H9 (cell line): ENCODE data around the gene SIRT7. TPM values are rescaled to one million over a fixed set of nuclear protein-coding genes. Genes with fewer than 3 reads are reported as not detected.

ENCODE experiments used
- DNase-seq: peaks from one replicate; pipeline ENCODE4 v3.0.0-alpha.2; 2017
- H2AFZ ChIP-seq: one replicate; pipeline ENCODE4 v1.6.1; 2013; ENCODE audit warnings: mild to moderate bottlenecking, low read length, control low read depth, moderate library complexity
- H2AK5ac ChIP-seq: 2 replicates; pipeline ENCODE4 v1.6.1; 2013; ENCODE audit warnings: low read length, control low read depth, mixed read lengths; ENCODE audit not compliant: insufficient read length
- H2BK120ac ChIP-seq: one replicate; pipeline ENCODE4 v1.6.1; 2013; ENCODE audit warnings: low read depth, mild to moderate bottlenecking, low read length, control low read depth, inconsistent platforms; ENCODE audit not compliant: poor library complexity, severe bottlenecking
- H2BK12ac ChIP-seq: 2 replicates; pipeline ENCODE4 v1.6.1; 2013; ENCODE audit warnings: low read length, control low read depth, mixed read lengths, low read depth; ENCODE audit not compliant: insufficient read length
- H2BK15ac ChIP-seq: 2 replicates; pipeline ENCODE4 v1.6.1; 2013; ENCODE audit warnings: low read depth, low read length, control low read depth
- H2BK20ac ChIP-seq: one replicate; pipeline ENCODE4 v1.6.1; 2013; ENCODE audit warnings: low read depth, mild to moderate bottlenecking, low read length, control low read depth, inconsistent platforms; ENCODE audit not compliant: poor library complexity, severe bottlenecking
- H2BK5ac ChIP-seq: 2 replicates; pipeline ENCODE4 v1.6.1; 2013; ENCODE audit warnings: low read length, control low read depth, mixed read lengths; ENCODE audit not compliant: insufficient read length
- H3K14ac ChIP-seq: 2 replicates; pipeline ENCODE4 v1.6.1; 2013; ENCODE audit warnings: low read length, control low read depth; ENCODE audit not compliant: insufficient read depth
- H3K18ac ChIP-seq: 2 replicates; pipeline ENCODE4 v1.6.1; 2013; ENCODE audit warnings: low read depth, mild to moderate bottlenecking, mixed read lengths, low read length, control low read depth; ENCODE audit not compliant: insufficient read length
- H3K23ac ChIP-seq: 2 replicates; pipeline ENCODE4 v1.6.1; 2013; ENCODE audit warnings: low read length, control low read depth, mixed read lengths, low read depth; ENCODE audit not compliant: insufficient read length
- H3K23me2 ChIP-seq: 2 replicates; pipeline ENCODE4 v1.6.1; 2013; ENCODE audit warnings: low read depth, mild to moderate bottlenecking, mixed read lengths, low read length, control low read depth; ENCODE audit not compliant: insufficient read length, poor library complexity, severe bottlenecking
- H3K27ac ChIP-seq: 2 replicates; pipeline ENCODE4 v1.5.1; 2013; ENCODE audit warnings: low read length, control low read depth, mixed read lengths, low read depth; ENCODE audit not compliant: insufficient read length
- H3K27me3 ChIP-seq: 2 replicates; pipeline ENCODE4 v1.6.1; 2013; ENCODE audit warnings: low read length, control low read depth, inconsistent platforms; ENCODE audit not compliant: insufficient read depth
- H3K4ac ChIP-seq: 2 replicates; pipeline ENCODE4 v1.6.1; 2013; ENCODE audit warnings: low read depth, mild to moderate bottlenecking, control low read depth, inconsistent platforms, low read length, moderate library complexity
- H3K4me1 ChIP-seq: 2 replicates; pipeline ENCODE4 v1.6.1; 2013; ENCODE audit warnings: low read length, control low read depth, inconsistent platforms; ENCODE audit not compliant: insufficient read depth
- H3K4me2 ChIP-seq: 2 replicates; pipeline ENCODE4 v1.6.1; 2013; ENCODE audit warnings: low read length, control low read depth, mixed read lengths; ENCODE audit not compliant: insufficient read length, insufficient read depth
- H3K56ac ChIP-seq: 2 replicates; pipeline ENCODE4 v1.6.1; 2013; ENCODE audit warnings: low read depth, mild to moderate bottlenecking, mixed read lengths, low read length, control low read depth; ENCODE audit not compliant: insufficient read length
- H3K79me1 ChIP-seq: 2 replicates; pipeline ENCODE4 v1.6.1; 2013; ENCODE audit warnings: low read depth, mild to moderate bottlenecking, moderate library complexity, low read length, control low read depth, inconsistent platforms; ENCODE audit not compliant: insufficient read depth, poor library complexity, severe bottlenecking
- H3K79me2 ChIP-seq: 2 replicates; pipeline ENCODE4 v1.6.1; 2013; ENCODE audit warnings: low read length, control low read depth, inconsistent platforms; ENCODE audit not compliant: insufficient read depth
- H3K9ac ChIP-seq: 2 replicates; pipeline ENCODE4 v1.6.1; 2013; ENCODE audit warnings: low read length, control low read depth, mixed read lengths; ENCODE audit not compliant: insufficient read length; ENCODE audit errors: extremely low read depth
- H3K9me3 ChIP-seq: one replicate; pipeline ENCODE4 v1.6.1; 2013; ENCODE audit warnings: low read depth, low read length, inconsistent platforms; ENCODE audit not compliant: control insufficient read depth
- H3T11ph ChIP-seq: one replicate; pipeline ENCODE4 v1.6.1; 2013; ENCODE audit warnings: mild to moderate bottlenecking, low read length, control low read depth, inconsistent platforms
- H4K20me1 ChIP-seq: one replicate; pipeline ENCODE4 v1.6.1; 2013; ENCODE audit not compliant: control insufficient read depth, insufficient read length, insufficient read depth
- H4K5ac ChIP-seq: 2 replicates; pipeline ENCODE4 v1.6.1; 2013; ENCODE audit warnings: low read depth, mild to moderate bottlenecking, mixed read lengths, low read length, control low read depth; ENCODE audit not compliant: insufficient read length
- H4K8ac ChIP-seq: replicated peaks from 2 replicates; pipeline ENCODE4 v1.6.1; 2013; ENCODE audit warnings: low read length, control low read depth, mixed read lengths, low read depth; ENCODE audit not compliant: insufficient read length
- H4K91ac ChIP-seq: 2 replicates; pipeline ENCODE4 v1.6.1; 2013; ENCODE audit warnings: low read depth, mild to moderate bottlenecking, moderate library complexity, mixed read lengths, low read length, control low read depth; ENCODE audit not compliant: insufficient read length
- H3K27ac Mint-ChIP-seq, 3 experiments: 2 replicates in 2 of 3; 3 replicates in 1 of 3; pipeline ENCODE4 v1.8.0; 2020 to 2021; ENCODE audit warnings: mixed read lengths in 3 of 3, mild to moderate bottlenecking in 1 of 3, moderate library complexity in 1 of 3
- H3K27me3 Mint-ChIP-seq: 2 replicates; pipeline ENCODE4 v1.8.0; 2021; ENCODE audit warnings: low read depth, mild to moderate bottlenecking, moderate library complexity, mixed read lengths
- H3K36me3 Mint-ChIP-seq, 3 experiments: 2 replicates in 2 of 3; 3 replicates in 1 of 3; pipeline ENCODE4 v1.8.0; 2020 to 2021; ENCODE audit warnings: low read depth in 3 of 3, mixed read lengths in 3 of 3; ENCODE audit not compliant: insufficient read depth in 1 of 3
- H3K4me1 Mint-ChIP-seq, 2 experiments: 2 replicates each; pipeline ENCODE4 v1.8.0; 2020; ENCODE audit warnings: mixed read lengths in 2 of 2
- H3K4me3 Mint-ChIP-seq, 2 experiments: 2 replicates in 1 of 2; 3 replicates in 1 of 2; pipeline ENCODE4 v1.8.0; 2020 to 2021; ENCODE audit warnings: mild to moderate bottlenecking in 2 of 2, mixed read lengths in 2 of 2, moderate library complexity in 1 of 2
- H3K9me3 Mint-ChIP-seq, 2 experiments: 2 replicates in 1 of 2; 3 replicates in 1 of 2; pipeline ENCODE4 v1.8.0; 2020; ENCODE audit warnings: mild to moderate bottlenecking in 2 of 2, mixed read lengths in 2 of 2, moderate library complexity in 1 of 2
- WGBS: extraction: QIAGEN DNeasy Blood & Tissue Kit; methylation state at CpG from one replicate; pipeline ENCODE4 v1.1.7; 2013; ENCODE audit warnings: missing lambda C conversion rate, low lambda C conversion rate, mixed read lengths; ENCODE audit not compliant: insufficient read length; ENCODE audit errors: extremely low coverage; 5-methylcytosine and 5-hydroxymethylcytosine counted together
- total RNA-seq: library from RNA; stranded (reverse); gene quantifications from 2 replicates; pipeline ENCODE4 v1.2.1, GENCODE V29; 2021
- TF ChIP-seq, protein P1 (sequence below): fragments of 200-600 bp; sonication (generic); conservative IDR thresholded peaks from 3 replicates; pipeline ENCODE4 v1.8.0; 2021; ENCODE audit warnings: antibody characterized with exemption, mild to moderate bottlenecking

Gene SIRT7
- total RNA-seq, 1 experiment from 2014 or later = 29.7 TPM

DNA sequence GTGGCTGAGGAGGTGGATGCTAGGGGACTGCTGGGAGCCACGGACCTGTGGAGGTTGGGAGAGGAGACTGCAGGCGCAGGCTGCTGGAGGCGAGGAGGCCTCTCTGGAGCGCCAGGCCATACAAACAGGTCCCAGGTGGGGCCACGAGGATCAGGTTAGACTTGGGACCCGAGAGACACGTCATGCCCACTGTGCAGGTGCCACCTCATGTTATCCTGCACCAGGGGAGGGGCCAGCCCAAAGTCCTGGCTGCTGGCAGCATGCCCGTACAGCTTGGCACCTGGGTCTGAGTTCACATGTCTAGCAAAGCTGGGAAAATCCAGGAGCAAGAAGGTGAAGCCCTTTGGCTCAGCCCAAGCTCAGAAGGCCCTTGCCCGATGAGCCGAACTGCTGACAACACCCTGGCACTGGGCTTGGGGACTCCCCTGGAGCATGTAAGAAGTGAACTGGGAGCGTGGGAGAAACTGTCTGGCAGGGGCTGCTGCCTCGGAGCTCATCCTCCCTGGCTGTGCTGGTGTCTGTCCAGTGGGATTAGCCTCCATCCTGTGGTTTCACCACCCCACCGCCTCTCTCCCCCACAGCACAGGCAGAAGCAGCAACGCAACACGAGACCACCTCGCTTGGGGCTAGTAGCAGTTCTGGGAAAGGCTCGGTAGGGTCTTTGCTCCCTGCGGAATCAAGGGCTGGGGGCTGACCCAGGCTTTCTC is 52.1 kb downstream of the SIRT7 start:
- Histone ChIP-seq H3K18ac (no peak overlapping the region), H4K20me1 (no peaks in the 10 kb centered on the region), H2BK120ac (no peak overlapping the region), H4K8ac (no peak overlapping the region), H3K4ac (no peak overlapping the region), H4K91ac (no peak overlapping the region), H2BK12ac (no peak overlapping the region), H3K4me2 (no peak overlapping the region), H3K4me1 (no peaks in the 10 kb centered on the region), H3K9ac (no peak overlapping the region), H3K27me3 (no peaks in the 10 kb centered on the region), H2AFZ (no peak overlapping the region), H3K23me2 (peaks cover 11% of the 10 kb centered on the region), H2BK15ac (no peak overlapping the region), H3K23ac (no peak overlapping the region), H3K79me1 (peaks cover 2% of the 10 kb centered on the region), H2BK20ac (no peak overlapping the region), H3K14ac (no peak overlapping the region), H3K79me2 (no peaks in the 10 kb centered on the region; the same call in 1 of the 2 replicates), H3K56ac (no peak overlapping the region), H2BK5ac (no peak overlapping the region), H3T11ph (no peak overlapping the region), H4K5ac (no peak overlapping the region), H3K27ac (no peak overlapping the region), H2AK5ac (no peak overlapping the region), H3K9me3 (no peaks in the 10 kb centered on the region)
- WGBS = no CpG with 5 or more reads among the region's 18 CpGs
- TF ChIP-seq, protein P1, sequence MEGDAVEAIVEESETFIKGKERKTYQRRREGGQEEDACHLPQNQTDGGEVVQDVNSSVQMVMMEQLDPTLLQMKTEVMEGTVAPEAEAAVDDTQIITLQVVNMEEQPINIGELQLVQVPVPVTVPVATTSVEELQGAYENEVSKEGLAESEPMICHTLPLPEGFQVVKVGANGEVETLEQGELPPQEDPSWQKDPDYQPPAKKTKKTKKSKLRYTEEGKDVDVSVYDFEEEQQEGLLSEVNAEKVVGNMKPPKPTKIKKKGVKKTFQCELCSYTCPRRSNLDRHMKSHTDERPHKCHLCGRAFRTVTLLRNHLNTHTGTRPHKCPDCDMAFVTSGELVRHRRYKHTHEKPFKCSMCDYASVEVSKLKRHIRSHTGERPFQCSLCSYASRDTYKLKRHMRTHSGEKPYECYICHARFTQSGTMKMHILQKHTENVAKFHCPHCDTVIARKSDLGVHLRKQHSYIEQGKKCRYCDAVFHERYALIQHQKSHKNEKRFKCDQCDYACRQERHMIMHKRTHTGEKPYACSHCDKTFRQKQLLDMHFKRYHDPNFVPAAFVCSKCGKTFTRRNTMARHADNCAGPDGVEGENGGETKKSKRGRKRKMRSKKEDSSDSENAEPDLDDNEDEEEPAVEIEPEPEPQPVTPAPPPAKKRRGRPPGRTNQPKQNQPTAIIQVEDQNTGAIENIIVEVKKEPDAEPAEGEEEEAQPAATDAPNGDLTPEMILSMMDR = no peak
- peak; percentile 36 for DNase-seq
- Mint-ChIP-seq H3K27me3 (no peaks in the 10 kb centered on the region; the same call in 1 of the 2 replicates), H3K4me3 (no peak overlapping the region), H3K27ac (no peak overlapping the region), H3K4me1 (peaks cover 21 to 39% of the 10 kb centered on the region in 2 experiments), H3K9me3 (peaks cover 0 to 3% of the 10 kb centered on the region in 2 experiments; a peak in 1 of 5 replicates), H3K36me3 (peaks cover 13 to 33% (median 32%) of the 10 kb centered on the region in 3 experiments; a peak in 6 of 7 replicates)
